ENCODE data around the gene PMCH.
A peak's percentile ranks its signal among the peaks of the same experiment; 100 is the strongest.
"Not testable (repeated sequence)": the region's sequence is repeated elsewhere in the genome, so short reads cannot be mapped to it uniquely, and the experiment has no call there.

PMCH gene

GRCh38 chr12:102197789-102198188 is at the start of gene PMCH:
PMCH (minus strand) TSS chr12:102197833; CDS start chr12:102197770, 63 bp downstream.
- TF ChIP-seq CTCF (IDR thresholded peaks at IDR 0.05): no peak
- Mint-ChIP-seq H3K27ac (no peak within 1 kb of the TSS), H3K9me3 (no peaks in the 10 kb centered on the region), H3K36me3 (ENCODE audit: low read depth) (peaks cover 16% of the 10 kb centered on the region), H3K27me3 (ENCODE audit: low read depth, poor library complexity) (no peaks in the 10 kb centered on the region), H3K4me1 (no peaks in the 10 kb centered on the region), H3K4me3 (no peak within 1 kb of the TSS)
- DNase-seq: no peak

GRCh38 chr12:102240859-102241258 is 43.2 kb upstream of the PMCH start:
- not testable (repeated sequence) for DNase-seq; H3K27me3 Mint-ChIP-seq (ENCODE audit: low read depth, poor library complexity); H3K27ac Mint-ChIP-seq; H3K4me1 Mint-ChIP-seq; H3K4me3 Mint-ChIP-seq; H3K36me3 Mint-ChIP-seq (ENCODE audit: low read depth)
- peaks cover 50% of the 10 kb centered on the region for H3K9me3 Mint-ChIP-seq

- no peak overlapping the region for H3K27ac Mint-ChIP-seq
- no peaks in the 10 kb centered on the region for H3K27me3 Mint-ChIP-seq (ENCODE audit: low read depth, poor library complexity)
- TF ChIP-seq CTCF (IDR thresholded peaks at IDR 0.05): no peak
- no peak for DNase-seq
- H3K4me3 Mint-ChIP-seq: no peak overlapping the region
- H3K36me3 Mint-ChIP-seq (ENCODE audit: low read depth): no peaks in the 10 kb centered on the region
- peaks cover 19% of the 10 kb centered on the region for H3K9me3 Mint-ChIP-seq
- peaks cover 23% of the 10 kb centered on the region for H3K4me1 Mint-ChIP-seq
Measured at GRCh38 chr12:102234599-102234998, 37.0 kb upstream of the PMCH start.

- TF ChIP-seq CTCF (IDR thresholded peaks at IDR 0.05): no peak
- Mint-ChIP-seq H3K27me3 (ENCODE audit: low read depth, poor library complexity) (no peaks in the 10 kb centered on the region), H3K4me3 (no peak overlapping the region), H3K36me3 (ENCODE audit: low read depth) (no peaks in the 10 kb centered on the region), H3K4me1 (peaks cover 23% of the 10 kb centered on the region), H3K9me3 (peaks cover 7% of the 10 kb centered on the region), H3K27ac (peak overlapping the region; percentile 62)
- DNase-seq: no peak
Measured at GRCh38 chr12:102232446-102232845, 34.8 kb upstream of the PMCH start.

- H3K27me3 Mint-ChIP-seq (ENCODE audit: low read depth, poor library complexity): no peaks in the 10 kb centered on the region
- peaks cover 7% of the 10 kb centered on the region for H3K9me3 Mint-ChIP-seq
- peak overlapping the region; percentile 62 for H3K27ac Mint-ChIP-seq
- no peak overlapping the region for H3K4me3 Mint-ChIP-seq
- TF ChIP-seq CTCF (IDR thresholded peaks at IDR 0.05): no peak
- H3K36me3 Mint-ChIP-seq (ENCODE audit: low read depth): no peaks in the 10 kb centered on the region
- DNase-seq: no peak
- H3K4me1 Mint-ChIP-seq: peaks cover 23% of the 10 kb centered on the region
Measured at GRCh38 chr12:102232036-102232435, 34.4 kb upstream of the PMCH start.

- Mint-ChIP-seq H3K27ac (no peak overlapping the region), H3K4me3 (no peak overlapping the region)
Measured at GRCh38 chr12:102227954-102228353, 30.3 kb upstream of the PMCH start.

More at GRCh38 chr12:102227954-102228353, 30.3 kb upstream of the PMCH start:
- no peaks in the 10 kb centered on the region for H3K36me3 Mint-ChIP-seq (ENCODE audit: low read depth)
- H3K27me3 Mint-ChIP-seq (ENCODE audit: low read depth, poor library complexity): no peaks in the 10 kb centered on the region
- no peak for DNase-seq
- H3K4me1 Mint-ChIP-seq: peaks cover 19% of the 10 kb centered on the region
- H3K9me3 Mint-ChIP-seq: peaks cover 6% of the 10 kb centered on the region
- TF ChIP-seq CTCF (IDR thresholded peaks at IDR 0.05): no peak

Measured in nephron progenitor cell (in vitro differentiated cells).